Suprapubic skin (tissue), 4 donors: ENCODE measurements around the gene DEXI. TPM values are rescaled to one million over a fixed set of nuclear protein-coding genes. Genes with fewer than 3 reads are reported as not detected.

ENCODE experiments used
- DNase-seq, 2 donors: peaks; one replicate each; pipeline ENCODE4 v3.0.0-alpha.2; 2019; ENCODE audit warnings: low spot score in 2 of 2
- H3K27ac ChIP-seq: fragments of 200-600 bp; sonication (generic); one replicate; pipeline ENCODE4 v1.5.1; 2019
- H3K27me3 ChIP-seq: fragments of 200-600 bp; sonication (generic); one replicate; pipeline ENCODE4 v1.5.1; 2019
- H3K36me3 ChIP-seq: fragments of 200-600 bp; sonication (generic); one replicate; pipeline ENCODE4 v1.5.1; 2019
- H3K4me1 ChIP-seq: fragments of 200-600 bp; sonication (generic); one replicate; pipeline ENCODE4 v1.5.1; 2019
- H3K4me3 ChIP-seq: fragments of 200-600 bp; sonication (generic); one replicate; pipeline ENCODE4 v1.5.1; 2019; ENCODE audit warnings: mild to moderate bottlenecking
- H3K9me3 ChIP-seq: fragments of 200-600 bp; sonication (generic); one replicate; pipeline ENCODE4 v1.5.1; 2019
- CTCF ChIP-seq, 2 donors: fragments of 200-600 bp in 1 of 2; fragments of 450-650 bp in 1 of 2; sonication (generic) in 1 of 2; IDR thresholded peaks; one replicate each; pipeline ENCODE4 v1.5.1; 2016 to 2019; ENCODE audit warnings: antibody characterized with exemption in 2 of 2, mild to moderate bottlenecking in 1 of 2, moderate library complexity in 1 of 2
- EP300 ChIP-seq: sonication (generic); formaldehyde crosslinking; IDR thresholded peaks from one replicate; pipeline ENCODE4 v1.6.1; 2017; ENCODE audit warnings: antibody characterized with exemption
- POLR2A ChIP-seq, 2 donors: fragments of 450-650 bp; IDR thresholded peaks; one replicate each; pipeline ENCODE4 v1.6.1; 2017; ENCODE audit warnings: antibody characterized with exemption in 2 of 2, mild to moderate bottlenecking in 2 of 2, moderate library complexity in 2 of 2
- POLR2AphosphoS5 ChIP-seq, 3 donors: sonication (generic); formaldehyde crosslinking; IDR thresholded peaks; one replicate each; pipeline ENCODE4 v1.6.1; 2017; ENCODE audit warnings: antibody characterized with exemption in 3 of 3
- WGBS: methylation state at CpG from one replicate; pipeline ENCODE4 v1.1.5; 2018; 5-methylcytosine and 5-hydroxymethylcytosine counted together
- total RNA-seq, 4 donors: library from RNA; depleted of rRNA; stranded (reverse); fragments of >200 nt; gene quantifications; one replicate each; pipeline ENCODE4 v1.1.0, GENCODE V29; 2016

DEXI gene
- total RNA-seq, 4 donors from 2014 or later = 35.9 to 72.7 (median 58.3) TPM

GRCh38 chr16:10919003-10919351 lies 23.3 kb downstream of the DEXI start:
- Histone ChIP-seq H3K9me3 (no peaks in the 10 kb centered on the region), H3K27ac (no peak overlapping the region), H3K4me1 (peaks cover 28% of the 10 kb centered on the region), H3K36me3 (no peaks in the 10 kb centered on the region), H3K27me3 (no peaks in the 10 kb centered on the region), H3K4me3 (no peak overlapping the region)
- DNase-seq = no peak
- 58% methylated on average over 7 of the region's 7 CpGs for WGBS
- TF ChIP-seq EP300 (no peak), POLR2AphosphoS5 (IDR thresholded peaks at IDR 0.05) (no peak), CTCF (IDR thresholded peaks at IDR 0.05) (no peak), POLR2A (IDR thresholded peaks at IDR 0.05) (no peak)

- Histone ChIP-seq H3K9me3 (no peaks in the 10 kb centered on the region), H3K27ac (no peak overlapping the region), H3K36me3 (no peaks in the 10 kb centered on the region), H3K27me3 (no peaks in the 10 kb centered on the region), H3K4me1 (peaks cover 23% of the 10 kb centered on the region), H3K4me3 (no peak overlapping the region)
- TF ChIP-seq POLR2AphosphoS5 (IDR thresholded peaks at IDR 0.05) = no peak
- TF ChIP-seq CTCF (IDR thresholded peaks at IDR 0.05) = peak; percentile 89 to 97
- no peak for TF ChIP-seq POLR2A (IDR thresholded peaks at IDR 0.05)
- TF ChIP-seq EP300 = no peak
- WGBS = 55% methylated on average over 21 of the region's 21 CpGs
- peak; percentile 97 to 98 for DNase-seq
Measured at GRCh38 chr16:10918294-10919002, 23.8 kb downstream of the DEXI start.

GRCh38 chr16:10916534-10916933 lies 25.7 kb downstream of the DEXI start:
- H3K27ac ChIP-seq = no peak overlapping the region
- TF ChIP-seq POLR2AphosphoS5 (IDR thresholded peaks at IDR 0.05) (no peak), POLR2A (IDR thresholded peaks at IDR 0.05) (no peak), EP300 (no peak), CTCF (IDR thresholded peaks at IDR 0.05) (no peak)
- H3K9me3 ChIP-seq = no peaks in the 10 kb centered on the region
- peaks cover 10% of the 10 kb centered on the region for H3K4me1 ChIP-seq
- DNase-seq = no peak
- no peak overlapping the region for H3K4me3 ChIP-seq
- H3K36me3 ChIP-seq = no peaks in the 10 kb centered on the region
- 64% methylated on average over 3 of the region's 3 CpGs for WGBS
- H3K27me3 ChIP-seq = no peaks in the 10 kb centered on the region

GRCh38 chr16:10911267-10911666 lies 31.0 kb downstream of the DEXI start:
- no peaks in the 10 kb centered on the region for H3K27me3 ChIP-seq
- DNase-seq = no peak
- peaks cover 16% of the 10 kb centered on the region for H3K36me3 ChIP-seq
- H3K27ac ChIP-seq = no peak overlapping the region
- TF ChIP-seq POLR2AphosphoS5 (IDR thresholded peaks at IDR 0.05) (no peak), EP300 (no peak), CTCF (IDR thresholded peaks at IDR 0.05) (no peak), POLR2A (IDR thresholded peaks at IDR 0.05) (no peak)
- H3K4me1 ChIP-seq = no peaks in the 10 kb centered on the region
- no peak overlapping the region for H3K4me3 ChIP-seq
- no peaks in the 10 kb centered on the region for H3K9me3 ChIP-seq

- Histone ChIP-seq H3K9me3 (peaks cover 2% of the 10 kb centered on the region), H3K27ac (no peak overlapping the region), H3K4me3 (no peak overlapping the region), H3K36me3 (peaks cover 16% of the 10 kb centered on the region), H3K4me1 (no peaks in the 10 kb centered on the region), H3K27me3 (no peaks in the 10 kb centered on the region)
- 94% methylated on average over 13 of the region's 21 CpGs for WGBS
- DNase-seq = no peak
- TF ChIP-seq CTCF (IDR thresholded peaks at IDR 0.05) (no peak), EP300 (no peak), POLR2AphosphoS5 (IDR thresholded peaks at IDR 0.05) (no peak), POLR2A (IDR thresholded peaks at IDR 0.05) (no peak)
Measured at GRCh38 chr16:10907757-10908045, 34.6 kb downstream of the DEXI start.
